Right kidney (tissue), 9 donors: Measurements from ENCODE around the gene TUBGCP4.

Experiments
- DNase-seq: peaks from one replicate; pipeline ENCODE4 v3.0.0-alpha.2; 2016
- long read RNA-seq, 8 donors: transcript quantifications; one replicate each; lab custom pipeline, GENCODE V29; 2026

TUBGCP4 gene, protein sequence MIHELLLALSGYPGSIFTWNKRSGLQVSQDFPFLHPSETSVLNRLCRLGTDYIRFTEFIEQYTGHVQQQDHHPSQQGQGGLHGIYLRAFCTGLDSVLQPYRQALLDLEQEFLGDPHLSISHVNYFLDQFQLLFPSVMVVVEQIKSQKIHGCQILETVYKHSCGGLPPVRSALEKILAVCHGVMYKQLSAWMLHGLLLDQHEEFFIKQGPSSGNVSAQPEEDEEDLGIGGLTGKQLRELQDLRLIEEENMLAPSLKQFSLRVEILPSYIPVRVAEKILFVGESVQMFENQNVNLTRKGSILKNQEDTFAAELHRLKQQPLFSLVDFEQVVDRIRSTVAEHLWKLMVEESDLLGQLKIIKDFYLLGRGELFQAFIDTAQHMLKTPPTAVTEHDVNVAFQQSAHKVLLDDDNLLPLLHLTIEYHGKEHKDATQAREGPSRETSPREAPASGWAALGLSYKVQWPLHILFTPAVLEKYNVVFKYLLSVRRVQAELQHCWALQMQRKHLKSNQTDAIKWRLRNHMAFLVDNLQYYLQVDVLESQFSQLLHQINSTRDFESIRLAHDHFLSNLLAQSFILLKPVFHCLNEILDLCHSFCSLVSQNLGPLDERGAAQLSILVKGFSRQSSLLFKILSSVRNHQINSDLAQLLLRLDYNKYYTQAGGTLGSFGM
- long read RNA-seq, donor 1, full-length matches to known transcripts, result 2 of 2 reads
- long read RNA-seq, donor 1, partial matches to known transcripts, result 0 of 2 reads
- long read RNA-seq, donor 1, other reads (novel, unspliced or antisense), result 0 of 2 reads
- long read RNA-seq, donor 2, partial matches to known transcripts, result 16 of 17 reads
- long read RNA-seq, donor 2, other reads (novel, unspliced or antisense), result 0 of 17 reads
- long read RNA-seq, donor 3, partial matches to known transcripts, result 0 of 1 reads
- long read RNA-seq, donor 3, other reads (novel, unspliced or antisense), result 0 of 1 reads
- long read RNA-seq, donor 4, full-length matches to known transcripts, result 2 of 50 reads
- long read RNA-seq, donor 4, partial matches to known transcripts, result 48 of 50 reads
- long read RNA-seq, donor 4, other reads (novel, unspliced or antisense), result 0 of 50 reads
- long read RNA-seq, donor 5, full-length matches to known transcripts, result 2 of 181 reads
- long read RNA-seq, donor 5, partial matches to known transcripts, result 179 of 181 reads
- long read RNA-seq, donor 5, other reads (novel, unspliced or antisense), result 0 of 181 reads
- long read RNA-seq, donor 6, partial matches to known transcripts, result 0 of 2 reads
- long read RNA-seq, donor 6, other reads (novel, unspliced or antisense), result 0 of 2 reads
- long read RNA-seq, donor 7, result 0 reads
- long read RNA-seq, donor 8, partial matches to known transcripts, result 127 of 128 reads
- long read RNA-seq, donor 8, other reads (novel, unspliced or antisense), result 0 of 128 reads

DNA sequence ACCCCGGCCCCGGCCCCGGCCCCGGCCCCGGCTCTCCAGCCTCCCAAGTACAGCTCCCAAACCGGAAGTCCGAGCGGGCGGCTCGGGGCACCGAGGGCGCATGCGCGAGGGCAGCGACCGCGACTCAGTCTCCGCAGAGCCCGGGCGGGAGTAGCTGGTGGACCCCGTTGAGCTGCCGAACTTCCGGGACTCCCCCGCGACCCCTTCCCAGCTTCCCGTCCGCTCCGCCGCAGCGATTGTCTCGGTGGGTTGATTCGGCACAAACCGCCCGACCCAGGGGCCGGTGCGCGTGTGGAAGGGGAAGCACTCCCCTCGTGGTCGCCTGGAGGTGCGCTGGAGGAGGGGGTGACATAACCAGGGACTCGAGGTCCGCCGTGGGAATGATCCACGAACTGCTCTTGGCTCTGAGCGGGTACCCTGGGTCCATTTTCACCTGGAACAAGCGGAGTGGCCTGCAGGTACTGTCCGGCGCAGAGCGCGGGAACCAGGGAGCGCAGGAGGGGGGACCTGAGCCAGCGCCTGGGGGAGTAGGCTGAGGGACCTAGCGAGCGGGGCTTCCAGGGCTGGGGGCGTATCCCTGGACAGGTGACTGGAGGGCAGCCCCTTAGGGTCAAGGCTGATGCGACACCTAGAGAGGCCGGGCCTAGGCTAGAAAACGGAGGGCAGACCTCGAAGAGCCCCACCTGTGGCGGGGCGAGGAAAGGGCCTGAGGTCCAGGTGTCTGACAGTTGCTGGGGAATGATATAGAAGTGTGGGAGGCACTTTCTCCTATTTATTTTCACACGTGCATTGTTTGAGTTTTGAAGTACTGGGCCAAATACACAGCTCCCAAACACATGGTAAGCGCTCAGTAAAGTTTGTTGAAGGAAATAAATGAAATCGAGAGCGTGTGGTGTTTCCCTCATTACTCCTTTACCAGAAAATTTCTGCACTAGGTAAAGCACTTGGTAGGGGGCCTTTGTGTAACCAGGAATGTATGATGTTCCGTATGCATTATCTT, at the start of gene TUBGCP4, which contains the start of gene ZSCAN29:
Gene TUBGCP4, plus strand, starts transcription at position 127 of the 1,000 bp plus-strand sequence. Its CDS starts 254 bp downstream, at position 381.
Gene ZSCAN29, minus strand, starts transcription at position 69 of the 1,000 bp plus-strand sequence. CDS start 1,130 bp downstream, outside the sequence.
- peak; percentile 86 for DNase-seq

DNA sequence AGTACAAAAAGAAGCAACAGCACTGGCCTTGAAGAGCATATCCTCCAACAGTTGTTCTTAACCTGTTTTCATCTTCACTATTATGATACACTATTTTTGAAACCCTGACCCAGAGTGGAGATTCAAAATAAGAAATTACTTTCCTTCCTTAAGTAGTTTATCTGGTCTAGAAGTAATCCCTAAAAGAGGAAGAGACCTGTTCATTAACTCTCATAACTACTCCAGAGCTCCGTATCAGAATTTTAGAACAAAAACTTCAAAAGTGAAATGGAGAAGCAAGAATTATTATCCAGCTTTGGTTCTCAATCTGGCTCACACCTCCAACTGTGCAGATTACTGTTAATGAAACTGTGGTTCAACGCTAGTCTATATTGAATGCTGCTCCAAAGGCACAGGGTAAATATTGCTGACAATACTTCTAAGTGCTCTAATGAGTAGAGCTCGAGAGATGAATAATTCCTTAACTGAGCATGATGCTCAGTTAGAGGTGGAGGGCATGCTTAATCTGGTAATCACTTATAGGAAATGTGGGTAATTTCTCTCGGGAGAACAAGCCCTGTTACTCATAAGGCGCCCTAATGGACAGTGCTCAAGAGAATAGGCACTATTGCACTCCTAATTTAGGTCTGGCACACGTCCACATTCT, 45.7 kb upstream of the TUBGCP4 start:
- DNase-seq, result no peak

DNA sequence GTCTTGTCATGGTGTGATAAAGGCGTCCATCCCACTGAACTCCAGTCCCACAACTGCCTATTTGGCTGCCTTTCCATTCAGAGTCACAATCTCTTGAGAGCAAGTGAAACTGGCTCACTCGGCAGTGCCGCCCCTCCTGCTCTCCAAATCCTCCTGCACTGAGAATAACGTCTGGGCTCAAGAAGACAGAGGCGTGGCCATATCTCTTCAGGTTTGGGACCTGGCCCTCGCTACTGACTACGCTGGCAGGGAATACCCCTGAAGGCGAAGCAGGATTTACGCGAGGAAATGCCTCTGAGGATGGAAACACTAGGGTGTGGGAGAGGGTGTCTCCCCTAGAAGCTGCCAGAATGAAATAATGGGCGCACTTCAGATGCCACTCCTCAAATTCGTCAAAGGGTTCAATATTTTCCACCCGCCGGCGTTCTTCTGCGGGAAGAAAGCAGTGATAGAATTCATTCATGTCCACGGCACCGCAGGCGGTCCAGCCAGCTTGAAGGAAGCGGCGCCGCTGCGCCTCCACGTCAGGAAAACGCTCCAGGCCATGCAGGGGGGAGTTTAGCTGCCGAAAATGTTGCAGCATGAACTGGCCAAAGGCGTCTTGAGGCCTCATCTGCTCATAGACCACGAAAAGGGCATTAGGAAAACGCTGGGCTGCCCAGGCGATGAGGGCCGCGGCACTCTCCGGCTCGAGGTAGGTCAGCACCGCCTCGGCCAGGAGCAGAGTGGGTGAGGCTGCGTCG, 41.5 kb upstream of the TUBGCP4 start:
- DNase-seq, result no peak

DNA sequence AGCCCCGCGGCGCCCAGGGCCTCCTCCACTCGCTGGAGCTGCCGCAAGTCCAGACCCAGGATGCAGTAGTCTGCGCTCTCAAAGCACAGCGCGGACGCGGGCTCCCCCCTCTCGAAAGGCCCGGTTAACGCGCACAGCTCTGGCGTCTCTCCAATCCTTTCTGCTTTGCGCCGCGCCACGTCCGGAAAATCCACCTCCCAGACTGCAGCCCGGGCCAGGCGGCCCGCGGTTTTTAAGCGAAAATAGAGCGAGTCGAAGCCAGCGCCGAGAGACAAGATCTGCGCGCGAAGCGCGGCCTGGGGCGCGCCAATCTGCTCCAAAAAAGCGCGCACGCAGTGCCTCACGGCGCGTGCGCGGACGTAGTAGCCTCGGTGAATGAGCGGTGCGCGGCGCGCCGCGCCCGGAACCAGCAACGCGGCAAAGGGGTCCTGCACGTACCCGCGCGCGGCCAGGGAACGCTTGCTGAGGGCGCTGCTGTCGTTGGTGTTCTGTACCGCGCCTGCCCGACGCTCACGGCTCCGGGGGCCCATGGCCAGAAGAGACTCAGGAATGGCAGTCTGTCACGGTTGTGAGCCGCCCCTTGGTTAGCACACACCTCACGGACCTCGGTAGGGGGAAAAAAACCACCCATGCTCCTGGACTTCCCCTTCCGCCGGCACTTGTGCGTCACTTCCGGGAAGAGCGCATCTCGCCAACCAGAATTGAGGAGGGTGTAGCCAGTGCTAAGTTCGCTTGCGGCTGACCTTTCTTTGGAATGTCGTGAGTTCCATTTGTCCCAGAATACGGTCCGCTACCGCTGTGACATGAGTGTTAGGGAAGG, 40.7 kb upstream of the TUBGCP4 start, which contains the start of gene LCMT2:
Gene LCMT2, minus strand, starts transcription at position 614 of the 820 bp plus-strand sequence. Its CDS starts 84 bp downstream, at position 530.
- peak; percentile 99 for DNase-seq

DNA sequence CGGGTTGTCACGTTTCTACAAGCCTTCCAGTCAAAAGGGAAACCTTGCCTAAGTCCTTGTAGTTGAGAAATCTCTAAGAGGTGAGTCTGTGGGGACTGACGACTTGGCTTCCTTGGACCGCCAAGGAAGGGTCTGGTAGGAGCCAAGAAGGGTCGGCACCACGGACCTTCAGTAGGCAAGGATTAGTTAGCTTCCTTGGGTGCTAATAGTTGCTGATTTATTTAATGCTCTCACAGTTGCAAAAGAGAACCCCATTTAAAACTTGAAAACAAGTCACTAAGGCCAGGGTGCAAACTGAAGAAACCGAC, 40.2 kb upstream of the TUBGCP4 start:
- DNase-seq, result no peak

DNA sequence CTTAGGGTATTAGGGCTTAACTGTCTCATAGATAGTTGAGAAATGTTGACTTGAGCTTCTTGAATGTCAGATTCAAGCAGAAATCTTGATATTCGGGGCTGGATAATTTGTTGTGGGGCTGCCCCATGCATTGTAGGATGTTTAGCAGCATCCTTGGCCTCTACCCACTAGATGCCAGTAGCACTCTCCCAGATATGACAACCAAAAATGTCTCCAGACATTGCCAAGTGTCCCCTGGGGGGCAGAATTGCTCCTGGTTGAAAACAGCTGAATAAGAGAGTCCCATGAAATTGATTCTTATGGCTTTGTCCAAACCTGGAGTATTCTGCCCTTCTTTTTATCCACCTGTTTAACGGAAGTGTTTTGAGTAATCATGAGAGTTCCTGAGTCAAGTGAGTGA, 24.6 kb upstream of the TUBGCP4 start:
- no peak for DNase-seq

DNA sequence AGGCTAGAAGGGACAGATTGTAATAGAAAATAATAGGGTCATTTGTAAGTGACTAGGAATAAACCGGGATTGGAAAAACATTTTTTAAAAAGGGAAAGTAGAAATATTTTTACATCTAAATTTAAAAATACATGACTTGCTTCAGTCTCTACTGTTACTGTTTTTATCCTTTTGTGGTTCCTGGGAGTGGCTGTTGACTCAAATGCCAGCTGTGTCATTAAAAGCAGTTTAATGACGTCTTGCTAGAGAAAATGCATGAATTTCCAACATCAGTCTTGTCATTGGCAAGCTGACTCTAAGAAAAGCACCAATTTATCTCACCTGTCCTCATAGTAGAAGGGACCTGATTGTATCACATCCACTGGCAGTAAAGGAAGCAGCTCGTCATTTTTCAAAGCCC, 23.8 kb upstream of the TUBGCP4 start:
- DNase-seq, result no peak

DNA sequence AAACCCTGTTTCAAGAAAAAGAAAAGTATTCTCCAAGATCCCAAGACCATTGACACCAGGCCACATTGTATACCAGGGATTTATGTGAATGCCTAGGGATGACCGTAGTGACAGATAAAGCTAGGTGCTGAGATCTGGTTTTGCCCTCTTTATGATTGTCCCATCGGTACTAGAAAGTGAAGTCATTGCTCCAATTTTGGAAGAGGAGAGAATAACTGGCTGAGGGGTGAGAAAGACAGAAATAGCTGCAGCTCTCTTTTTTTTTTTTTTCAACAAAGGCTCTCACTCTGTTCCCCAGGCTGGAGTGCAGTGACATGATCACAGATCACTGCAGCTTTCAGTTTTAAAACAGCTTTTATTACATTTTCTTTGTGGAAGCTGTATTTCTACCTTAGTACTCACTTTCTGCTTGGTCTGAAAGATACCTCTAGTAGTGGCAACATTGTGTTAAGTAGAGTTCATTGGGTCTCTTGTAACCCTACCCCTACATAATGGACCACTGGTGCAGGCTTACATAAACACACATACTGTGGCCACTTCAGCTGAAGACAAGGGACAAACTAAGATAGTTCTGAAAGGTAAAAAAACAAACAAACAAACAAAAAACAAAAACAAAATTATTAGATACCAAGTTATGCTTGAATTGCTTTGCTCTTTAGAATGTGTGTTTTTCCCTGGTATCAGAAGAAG, 18.1 kb upstream of the TUBGCP4 start:
- no peak for DNase-seq

DNA sequence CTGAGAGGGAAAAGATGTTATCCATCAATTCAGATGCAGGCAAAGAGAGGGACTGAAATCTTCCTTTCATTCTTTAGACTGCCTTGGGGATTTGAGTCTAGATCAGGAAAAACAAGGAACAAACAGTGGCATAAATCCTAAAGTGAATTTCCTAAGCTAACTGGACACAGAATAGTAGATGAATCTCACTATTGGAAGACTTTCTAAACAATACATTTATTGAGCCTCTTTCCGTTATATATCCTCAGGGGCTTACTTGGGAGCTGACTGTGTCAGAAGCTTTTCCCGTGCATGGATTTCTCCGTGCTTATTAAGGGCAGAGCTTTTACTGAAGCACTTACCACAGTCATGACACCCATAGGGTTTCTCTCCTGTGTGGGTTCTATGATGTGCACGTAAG, 10.1 kb upstream of the TUBGCP4 start:
- no peak for DNase-seq

DNA sequence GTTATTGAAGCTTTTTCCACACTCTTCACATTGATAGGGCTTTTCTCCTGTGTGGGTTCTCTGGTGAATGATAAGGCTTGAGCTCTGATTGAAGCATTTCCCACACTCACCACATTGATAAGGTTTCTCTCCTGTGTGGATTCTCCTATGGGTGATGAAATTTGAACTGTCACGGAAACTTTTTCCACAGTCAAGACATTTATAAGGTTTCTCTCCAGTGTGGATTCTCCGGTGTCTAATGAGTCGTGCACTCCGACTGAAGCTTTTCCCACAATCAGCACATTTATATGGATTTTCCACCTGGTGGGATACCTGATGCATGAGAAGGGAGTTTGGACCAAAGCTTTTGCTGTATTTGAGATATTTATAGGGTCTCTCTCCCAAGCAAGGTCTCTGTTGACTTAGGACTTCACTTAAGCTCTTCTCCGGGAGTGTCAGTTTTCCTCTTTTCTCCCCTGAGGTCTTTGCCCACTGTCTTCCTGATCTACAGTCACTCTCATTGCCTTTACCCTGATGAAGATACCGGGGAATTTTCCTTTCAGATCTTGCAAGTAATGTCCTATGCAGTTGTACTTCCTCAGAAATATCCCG, 9.5 kb upstream of the TUBGCP4 start:
- no peak for DNase-seq

DNA sequence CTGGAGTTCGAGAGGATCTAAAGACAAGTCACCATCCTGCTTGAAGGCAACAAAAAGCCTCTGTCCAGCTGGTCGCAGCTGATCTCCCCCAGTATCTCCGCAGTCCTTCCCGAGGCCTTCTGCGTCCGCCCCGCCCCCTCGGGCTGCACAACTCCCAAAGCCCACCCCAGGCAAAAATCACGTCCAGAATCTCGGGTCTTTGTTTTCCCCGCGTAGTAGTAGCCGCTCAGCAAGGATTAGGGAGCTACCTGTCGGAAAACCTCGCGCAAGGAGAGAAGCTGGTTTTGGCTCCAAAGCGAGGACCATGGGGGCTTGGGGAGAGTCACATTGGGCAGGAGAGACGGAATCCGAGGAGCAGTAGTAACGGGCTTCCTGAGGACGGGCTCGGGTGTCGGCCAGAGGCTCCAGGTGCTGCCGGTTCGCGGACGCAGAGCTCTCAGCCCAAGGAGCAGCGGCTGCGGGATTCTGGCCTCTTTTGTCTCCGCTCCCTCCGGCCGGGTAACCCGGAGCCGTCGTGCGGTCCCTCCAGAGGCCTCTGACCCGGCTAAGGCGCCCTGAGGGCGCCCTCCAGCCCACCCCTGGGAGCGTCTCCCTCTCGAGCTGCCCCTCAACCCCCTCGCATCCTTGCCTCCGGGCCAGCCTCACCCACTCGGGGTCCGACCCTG, 459 bp upstream of the TUBGCP4 start:
- DNase-seq, result peak; percentile 79

DNA sequence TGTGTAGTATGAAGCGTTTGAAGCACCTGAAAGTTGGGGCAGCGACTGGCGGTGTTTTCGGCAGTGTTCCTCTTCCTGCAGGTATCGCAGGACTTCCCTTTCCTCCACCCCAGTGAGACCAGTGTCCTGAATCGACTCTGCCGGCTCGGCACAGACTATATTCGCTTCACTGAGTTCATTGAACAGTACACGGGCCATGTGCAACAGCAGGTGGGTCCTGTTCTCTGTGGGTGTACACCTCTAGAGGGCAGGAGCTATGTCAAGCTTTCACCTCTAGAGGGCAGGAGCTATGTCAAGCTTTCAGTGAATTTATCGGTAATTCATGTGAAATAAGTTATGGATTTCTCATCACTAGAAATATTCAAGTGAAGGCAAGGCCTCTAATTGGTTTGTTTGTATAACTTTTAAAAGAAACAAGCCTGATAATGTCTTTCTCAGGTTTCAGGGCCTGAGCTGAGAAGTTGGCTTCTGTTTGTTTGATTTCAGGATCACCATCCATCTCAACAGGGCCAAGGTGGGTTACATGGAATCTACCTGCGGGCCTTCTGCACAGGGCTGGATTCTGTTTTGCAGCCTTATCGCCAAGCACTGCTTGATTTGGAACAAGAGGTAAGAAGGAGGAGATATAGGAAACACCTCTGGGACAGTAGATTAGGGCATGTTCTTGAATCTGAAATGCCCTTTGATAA, 5.3 kb downstream of the TUBGCP4 start:
- no peak for DNase-seq

DNA sequence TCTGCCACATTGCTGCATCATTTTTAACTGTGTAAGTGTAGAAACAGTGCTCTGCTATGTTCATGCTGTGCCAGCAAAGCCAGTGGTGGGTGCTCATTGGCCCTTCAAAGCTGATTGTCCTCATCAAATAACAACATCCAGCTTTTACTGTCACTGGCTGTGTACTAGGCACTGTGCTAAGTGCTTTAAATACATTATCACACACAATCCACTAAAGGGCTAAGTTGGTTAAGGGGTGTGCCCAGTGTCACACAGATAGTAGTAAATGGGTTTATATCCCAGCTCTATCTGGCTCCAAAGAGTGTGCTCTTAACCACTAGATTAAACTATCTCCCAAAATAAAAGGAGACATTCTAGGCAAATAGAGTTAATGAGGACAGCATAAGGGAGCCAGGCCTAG, 7.7 kb downstream of the TUBGCP4 start:
- no peak for DNase-seq

DNA sequence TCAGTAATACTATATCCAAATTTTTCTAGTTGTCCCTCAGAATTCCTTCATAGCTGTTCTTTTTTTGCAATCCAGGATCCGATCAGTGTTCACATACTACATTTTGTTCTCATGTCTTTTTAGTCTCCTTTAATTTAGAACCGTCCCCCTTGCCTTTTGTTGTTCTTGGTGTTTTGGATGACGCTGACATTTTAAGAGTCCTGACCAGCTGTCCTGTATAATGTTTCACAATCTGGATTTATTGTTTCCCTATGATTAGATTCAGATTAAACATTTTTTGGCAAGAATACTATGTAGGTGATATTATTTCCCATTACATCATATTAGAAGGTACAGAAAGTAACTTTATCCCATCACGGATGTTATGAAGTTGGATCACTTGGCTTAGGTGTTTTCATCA, 11.4 kb downstream of the TUBGCP4 start:
- no peak for DNase-seq

DNA sequence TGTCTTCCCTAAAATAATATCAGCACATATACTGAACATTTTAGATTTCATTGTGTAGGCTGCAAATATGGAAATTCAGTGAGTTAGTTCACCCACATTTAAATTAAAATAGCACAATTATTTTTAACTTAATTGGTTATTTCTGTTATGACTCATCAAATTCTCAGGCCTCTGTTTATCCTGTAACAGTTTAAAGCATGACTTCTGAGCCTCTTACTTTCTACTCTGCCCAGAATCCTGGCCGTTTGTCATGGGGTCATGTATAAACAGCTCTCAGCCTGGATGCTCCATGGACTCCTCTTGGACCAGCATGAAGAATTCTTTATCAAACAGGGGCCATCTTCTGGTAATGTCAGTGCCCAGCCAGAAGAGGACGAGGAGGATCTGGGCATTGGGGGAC, 12.2 kb downstream of the TUBGCP4 start:
- no peak for DNase-seq

DNA sequence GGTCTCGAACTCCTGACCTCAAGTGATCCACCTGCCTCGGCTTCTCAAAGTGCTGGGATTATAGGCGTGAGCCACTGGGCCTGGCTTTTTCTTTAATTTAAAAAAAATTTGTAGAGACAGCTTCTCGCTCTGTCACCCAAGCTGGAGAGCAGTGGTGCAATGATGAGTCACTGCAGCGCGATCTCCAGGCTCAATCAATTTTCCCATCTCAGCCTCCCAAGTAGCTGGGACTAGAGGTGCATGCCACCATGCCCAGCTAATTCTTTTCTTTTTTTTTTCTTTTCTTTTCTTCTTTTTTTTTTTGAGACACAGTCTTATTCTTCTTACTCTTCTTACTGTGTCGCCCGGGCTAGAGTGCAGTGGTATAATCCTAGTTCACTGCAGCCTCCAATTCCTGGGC, 19.8 kb downstream of the TUBGCP4 start:
- DNase-seq, result no peak
